GM13977 (cell line): Measurements from ENCODE around the gene CA10.

ENCODE experiments used
- DNase-seq: peaks from one replicate; pipeline ENCODE4 v3.0.0; 2012; ENCODE audit warnings: low spot score
- CTCF ChIP-seq: IDR thresholded peaks from 2 replicates; pipeline ENCODE4 v1.5.1; 2012; ENCODE audit warnings: mild to moderate bottlenecking, control low read depth; ENCODE audit not compliant: insufficient read depth; ENCODE audit errors: extremely low read depth, missing control alignments
- in situ Hi-C: fragments of 300-500 bp; cut with MboI; formaldehyde crosslinking; loops from one replicate; pipeline ENCODE4 v1.12.0; 2022; ENCODE audit warnings: low sequenced_read_pairs, low pct_unique_long_range_greater_than_20kb, mixed read lengths, inconsistent platforms; ENCODE audit not compliant: unreplicated experiment

CA10 gene

GRCh38 chr17:51820766-51821165 lies 337.7 kb downstream of the CA10 start:
- in situ Hi-C loops: no loop called here
- DNase-seq: no peak
- no peak for TF ChIP-seq CTCF

GRCh38 chr17:51820252-51820651 lies 338.3 kb downstream of the CA10 start:
- no peak for DNase-seq

GRCh38 chr17:51819341-51820219 lies 338.9 kb downstream of the CA10 start:
- in situ Hi-C loops: no loop called here
- DNase-seq: no peak
- no peak for TF ChIP-seq CTCF

More at GRCh38 chr17:51820252-51820651, 338.3 kb downstream of the CA10 start:
- TF ChIP-seq CTCF: no peak
- in situ Hi-C loops: no loop called here

- TF ChIP-seq CTCF: no peak
- no peak for DNase-seq
- in situ Hi-C loops: no loop called here
Observed at GRCh38 chr17:51818777-51819176, 339.7 kb downstream of the CA10 start.

- TF ChIP-seq CTCF: no peak
- in situ Hi-C loops: no loop called here
- DNase-seq: no peak
Observed at GRCh38 chr17:51817955-51818354, 340.6 kb downstream of the CA10 start.

- no peak for TF ChIP-seq CTCF
- no peak for DNase-seq
- in situ Hi-C loops: no loop called here
Observed at GRCh38 chr17:51817117-51817516, 341.4 kb downstream of the CA10 start.
